AML-193 (cell line): ENCODE results near the gene NEDD4.
"Not testable (repeated sequence)": the region's sequence is repeated elsewhere in the genome, so short reads cannot be mapped to it uniquely, and the experiment has no call there.

Experiments
- DNase-seq, 2 experiments: peaks; one replicate each; lab custom pipeline; 2025; lab: John Stamatoyannopoulos, UW

NEDD4 gene

GRCh38 chr15:55893852-55894251 is 99.6 kb downstream of the NEDD4 start:
- DNase-seq, result no peak

GRCh38 chr15:55891196-55891595 is 102.2 kb downstream of the NEDD4 start:
- no peak for DNase-seq

DNA sequence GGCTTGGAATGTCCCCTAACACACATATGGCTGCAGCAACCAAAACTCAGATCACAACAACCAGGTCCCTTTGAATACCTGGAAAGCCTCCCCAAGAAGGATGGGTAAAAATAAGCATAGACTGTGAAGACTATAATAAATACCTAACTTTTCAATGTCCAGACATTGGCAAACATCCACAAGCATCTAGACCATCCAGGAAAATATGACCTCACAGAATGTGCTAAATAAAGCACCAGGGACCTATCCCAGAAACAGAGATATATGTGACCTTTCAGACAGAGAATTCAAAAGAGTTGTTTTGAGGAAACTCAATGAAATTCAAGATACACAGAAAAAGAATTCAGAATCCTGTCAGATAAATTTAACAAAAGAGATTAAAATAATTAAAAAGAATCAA is 109.2 kb downstream of the NEDD4 start:
- DNase-seq, result no peak

GRCh38 chr15:55879181-55879580 is 114.2 kb downstream of the NEDD4 start:
- DNase-seq, result no peak

DNA sequence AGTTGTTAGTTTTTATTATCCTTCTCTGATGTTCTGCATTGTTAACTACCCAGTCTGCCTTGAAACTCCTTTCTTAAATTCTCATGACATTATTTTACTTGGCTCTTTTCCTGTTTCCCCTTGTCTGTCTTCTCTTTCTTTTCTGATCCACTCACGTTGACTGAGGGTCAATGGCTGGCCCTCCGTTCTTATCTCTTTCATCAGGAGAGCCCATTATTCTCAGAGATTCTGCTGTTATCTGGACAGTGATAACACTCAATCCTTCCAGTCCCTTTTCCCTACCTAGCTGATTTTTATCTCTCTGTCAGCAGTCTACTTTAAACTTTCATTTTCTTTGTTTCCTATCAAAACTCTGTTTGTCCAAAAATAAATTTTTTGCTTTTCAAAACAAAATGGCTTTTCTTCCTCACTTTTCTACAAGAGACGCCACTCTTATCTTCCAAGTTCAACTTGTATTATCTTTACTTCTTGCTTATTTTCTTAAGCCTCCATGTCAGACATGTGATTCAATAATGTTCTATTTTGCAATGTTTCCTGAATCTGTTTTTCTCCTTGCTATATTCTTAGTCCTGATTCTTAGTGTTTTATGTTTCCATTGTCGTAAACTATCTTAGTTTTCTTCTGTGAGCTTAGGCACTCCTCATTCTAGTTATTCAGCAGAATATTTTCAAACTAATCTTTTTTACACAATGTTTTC is 120.2 kb downstream of the NEDD4 start:
- DNase-seq, result no peak

DNA sequence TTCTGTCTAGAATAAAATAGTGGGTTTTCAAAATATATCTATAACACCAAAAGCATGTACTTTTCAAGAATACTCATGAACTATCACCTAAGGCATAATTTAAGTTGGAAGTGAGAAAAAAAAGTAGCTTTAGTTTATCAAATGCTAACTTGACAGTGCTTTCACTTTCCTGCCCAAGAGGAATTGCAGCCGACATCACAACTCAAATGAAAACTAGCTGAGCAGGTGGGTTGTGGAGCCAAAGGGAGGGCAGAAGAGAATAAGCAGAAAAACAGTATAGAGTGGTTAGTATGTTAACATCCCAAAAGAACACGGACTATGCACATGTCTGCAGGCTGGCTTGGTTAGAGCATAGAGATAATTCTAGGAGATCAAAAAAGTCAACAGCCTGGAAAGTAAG is 120.9 kb downstream of the NEDD4 start:
- no peak for DNase-seq

GRCh38 chr15:55869660-55870059 is 123.8 kb downstream of the NEDD4 start:
- no peak for DNase-seq

- DNase-seq, result no peak
Measured at GRCh38 chr15:55868707-55869106, 124.7 kb downstream of the NEDD4 start.

- DNase-seq, result not testable (repeated sequence)
Measured at GRCh38 chr15:55868291-55868690, 125.1 kb downstream of the NEDD4 start.

DNA sequence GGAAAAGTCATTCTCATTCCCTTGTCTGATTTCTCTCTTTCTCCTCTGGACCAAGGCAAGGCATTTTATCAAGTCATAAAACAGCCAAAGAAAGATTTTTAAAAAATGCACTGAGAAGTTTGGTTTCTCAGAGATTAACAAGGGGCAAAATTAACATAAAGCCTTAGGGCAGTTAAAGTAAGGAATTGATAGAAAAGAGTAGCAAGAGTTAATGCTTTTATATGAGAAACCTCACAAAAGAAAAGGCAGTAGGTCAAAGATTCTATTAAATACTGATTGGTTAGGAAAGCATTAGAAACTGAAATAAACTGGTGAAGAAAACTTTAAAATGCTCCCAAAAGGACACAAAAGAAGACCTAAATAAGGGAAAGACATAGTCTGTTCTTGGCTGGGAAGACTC is 129.5 kb downstream of the NEDD4 start:
- DNase-seq, result no peak

DNA sequence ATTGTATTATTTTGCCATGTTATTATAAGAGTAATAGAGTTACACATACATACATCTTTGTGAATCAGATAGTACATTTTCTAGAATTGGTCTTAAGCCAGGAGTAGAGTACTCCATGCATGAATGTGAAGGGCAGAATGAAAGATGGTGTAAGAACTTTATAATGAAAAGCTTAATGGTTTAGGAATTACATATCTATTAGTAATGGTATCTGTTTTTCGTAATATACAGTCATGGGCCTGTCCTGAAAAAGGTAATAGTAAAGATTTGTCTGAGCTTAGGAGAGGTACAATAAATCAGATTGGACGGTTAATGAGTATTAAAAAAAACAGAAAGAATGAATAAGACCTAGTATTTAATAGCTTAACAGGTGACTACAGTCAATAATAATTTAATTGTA is 132.3 kb downstream of the NEDD4 start:
- no peak for DNase-seq

- DNase-seq, result no peak
Measured at GRCh38 chr15:55860468-55860867, 132.9 kb downstream of the NEDD4 start.

- DNase-seq, result no peak
Measured at GRCh38 chr15:55859681-55860080, 133.7 kb downstream of the NEDD4 start.

DNA sequence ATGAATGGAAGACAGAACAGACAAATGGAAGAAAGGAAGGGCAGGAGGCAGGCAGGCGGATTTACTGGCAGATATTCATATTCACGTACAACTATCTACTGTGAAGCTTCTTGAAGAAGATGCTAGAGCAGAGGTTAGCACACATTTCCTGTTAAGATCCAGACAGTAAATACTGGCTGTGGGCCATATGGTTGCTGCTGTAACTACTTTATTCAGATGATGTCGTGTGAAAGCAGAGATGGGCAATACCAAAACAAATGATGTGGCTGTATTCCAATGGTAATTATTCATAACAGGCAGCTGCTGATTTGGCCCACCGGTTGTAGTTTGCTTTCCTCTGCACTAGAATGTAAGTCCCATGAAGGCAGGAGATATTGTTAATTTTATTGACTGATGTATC is 134.8 kb downstream of the NEDD4 start:
- DNase-seq, result no peak

DNA sequence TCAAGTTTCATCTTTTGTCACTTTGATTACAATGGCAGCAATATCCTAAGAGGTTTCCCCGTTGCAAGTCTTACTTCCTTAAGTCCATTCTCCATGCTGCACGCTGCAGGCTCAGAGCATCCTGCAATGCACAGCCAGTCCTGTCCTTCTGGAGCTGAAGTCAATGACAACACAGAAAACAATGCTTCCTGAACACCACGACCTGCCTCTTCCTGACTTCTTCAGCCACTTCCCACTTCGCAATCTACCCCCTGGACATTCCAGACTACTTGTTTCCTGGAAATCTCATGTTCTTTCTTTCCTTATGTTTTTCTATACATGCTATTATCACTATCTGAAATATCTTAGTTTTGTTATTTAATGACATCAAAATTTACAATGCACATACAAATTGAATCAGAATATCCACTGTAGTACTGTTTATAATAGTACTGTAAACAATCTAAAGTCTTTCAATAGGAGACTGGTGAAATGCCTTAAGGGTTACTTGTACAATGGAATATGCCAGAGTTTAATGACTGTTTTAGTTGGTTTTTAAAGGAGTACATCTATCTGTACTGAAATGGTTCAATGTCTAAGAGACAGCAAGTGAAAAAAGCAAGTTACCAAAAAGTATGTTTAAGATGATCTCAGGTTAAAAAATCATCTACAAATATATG is 136.8 kb downstream of the NEDD4 start:
- no peak for DNase-seq

DNA sequence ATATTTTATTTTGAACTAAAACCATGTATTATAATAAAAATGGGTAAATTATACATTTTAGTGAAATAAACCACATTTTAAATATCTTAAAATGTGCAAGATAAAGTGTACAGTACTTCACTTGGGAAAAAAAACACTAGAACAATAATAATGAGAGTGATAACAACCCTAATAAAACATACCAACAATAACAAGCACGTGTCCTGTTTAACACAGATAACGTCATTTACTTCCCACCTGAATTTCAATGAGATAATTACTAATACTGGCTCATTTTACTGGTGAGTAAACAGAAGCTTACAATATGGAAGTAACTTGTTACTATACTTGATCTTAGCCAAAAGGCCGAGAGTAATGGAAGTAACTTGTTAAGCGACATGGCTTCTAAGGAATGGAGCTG is 140.3 kb downstream of the NEDD4 start:
- no peak for DNase-seq

- peak; percentile 54 to 59 for DNase-seq
Measured at GRCh38 chr15:55846116-55846707, 147.2 kb downstream of the NEDD4 start.

- not testable (repeated sequence) for DNase-seq
Measured at GRCh38 chr15:55842897-55843296, 150.5 kb downstream of the NEDD4 start.

GRCh38 chr15:55835866-55836265 is 157.5 kb downstream of the NEDD4 start:
- DNase-seq, result no peak

GRCh38 chr15:55834331-55834730 is 159.1 kb downstream of the NEDD4 start:
- DNase-seq, result no peak

DNA sequence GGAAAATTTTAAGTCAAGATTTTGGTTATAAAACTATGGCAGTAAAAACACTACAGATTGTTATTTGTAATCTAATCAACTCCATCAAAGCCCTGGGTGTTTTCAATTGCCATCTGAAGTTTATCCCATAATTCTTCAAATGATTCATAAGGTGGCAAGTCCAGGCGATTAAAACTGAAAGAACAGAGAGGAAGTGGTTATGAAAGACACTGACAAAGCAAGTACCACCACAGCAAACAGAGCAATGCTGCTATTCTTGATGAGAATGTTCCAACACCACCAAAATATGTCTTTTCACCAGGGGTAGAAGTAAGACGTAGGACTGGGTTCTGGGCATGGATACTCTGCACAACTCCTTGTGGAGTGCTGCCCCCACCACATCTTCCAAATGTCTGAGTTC is 163.6 kb downstream of the NEDD4 start:
- peak; percentile 1 to 4 for DNase-seq

DNA sequence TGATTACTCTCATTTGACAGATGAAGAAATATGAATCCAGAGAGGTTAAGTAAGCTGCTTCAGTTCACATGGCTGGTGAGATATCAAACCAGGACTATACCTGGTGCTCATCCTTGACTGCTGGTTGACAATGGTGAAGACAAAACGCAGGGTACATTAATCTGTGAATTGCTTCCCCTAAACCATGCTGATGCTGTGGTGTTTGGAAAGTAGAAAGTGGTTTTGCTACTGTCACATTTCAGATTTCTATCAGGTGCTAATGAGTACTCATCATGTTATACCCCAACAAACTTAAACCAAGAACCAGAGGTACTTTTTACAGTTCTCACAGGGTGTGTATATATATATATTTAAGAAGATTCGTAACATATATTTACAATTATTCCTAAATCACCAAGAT is 165.5 kb downstream of the NEDD4 start:
- no peak for DNase-seq

- DNase-seq, result no peak
Measured at GRCh38 chr15:55827204-55827603, 166.2 kb downstream of the NEDD4 start.
